ENCODE measurements around the gene ST3GAL4. TPM values are rescaled to one million over a fixed set of nuclear protein-coding genes. Genes with fewer than 3 reads are reported as not detected.

ST3GAL4 gene
- total and polyA plus RNA-seq, 3 donors from 2014 or later, result 102 to 221 (median 212) TPM

- no peak for DNase-seq
- no peaks in the 10 kb centered on the region for H3K27me3 ChIP-seq
- peak overlapping the region in 1 of 2 donors; percentile 81 for H3K27ac ChIP-seq
- peaks cover 49% of the 10 kb centered on the region for H3K4me1 ChIP-seq
- H3K4me3 ChIP-seq, result no peak overlapping the region
- TF ChIP-seq, protein P1, sequence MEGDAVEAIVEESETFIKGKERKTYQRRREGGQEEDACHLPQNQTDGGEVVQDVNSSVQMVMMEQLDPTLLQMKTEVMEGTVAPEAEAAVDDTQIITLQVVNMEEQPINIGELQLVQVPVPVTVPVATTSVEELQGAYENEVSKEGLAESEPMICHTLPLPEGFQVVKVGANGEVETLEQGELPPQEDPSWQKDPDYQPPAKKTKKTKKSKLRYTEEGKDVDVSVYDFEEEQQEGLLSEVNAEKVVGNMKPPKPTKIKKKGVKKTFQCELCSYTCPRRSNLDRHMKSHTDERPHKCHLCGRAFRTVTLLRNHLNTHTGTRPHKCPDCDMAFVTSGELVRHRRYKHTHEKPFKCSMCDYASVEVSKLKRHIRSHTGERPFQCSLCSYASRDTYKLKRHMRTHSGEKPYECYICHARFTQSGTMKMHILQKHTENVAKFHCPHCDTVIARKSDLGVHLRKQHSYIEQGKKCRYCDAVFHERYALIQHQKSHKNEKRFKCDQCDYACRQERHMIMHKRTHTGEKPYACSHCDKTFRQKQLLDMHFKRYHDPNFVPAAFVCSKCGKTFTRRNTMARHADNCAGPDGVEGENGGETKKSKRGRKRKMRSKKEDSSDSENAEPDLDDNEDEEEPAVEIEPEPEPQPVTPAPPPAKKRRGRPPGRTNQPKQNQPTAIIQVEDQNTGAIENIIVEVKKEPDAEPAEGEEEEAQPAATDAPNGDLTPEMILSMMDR (IDR thresholded peaks at IDR 0.05), result no peak
- TF ChIP-seq POLR2A (IDR thresholded peaks at IDR 0.05), result no peak
- H3K36me3 ChIP-seq (ENCODE audit: low read depth, missing control alignments), result no peaks in the 10 kb centered on the region
- WGBS, 2 donors, result 90 to 96% methylated on average over 3 of the region's 3 CpGs
- intact Hi-C loops (cut with DNase I; ENCODE audit: low total_unique reads), result no loop called here
- no peaks in the 10 kb centered on the region for H3K9me3 ChIP-seq
Measured at GRCh38 chr11:126426106-126426505, 70.6 kb downstream of the ST3GAL4 start.

DNA sequence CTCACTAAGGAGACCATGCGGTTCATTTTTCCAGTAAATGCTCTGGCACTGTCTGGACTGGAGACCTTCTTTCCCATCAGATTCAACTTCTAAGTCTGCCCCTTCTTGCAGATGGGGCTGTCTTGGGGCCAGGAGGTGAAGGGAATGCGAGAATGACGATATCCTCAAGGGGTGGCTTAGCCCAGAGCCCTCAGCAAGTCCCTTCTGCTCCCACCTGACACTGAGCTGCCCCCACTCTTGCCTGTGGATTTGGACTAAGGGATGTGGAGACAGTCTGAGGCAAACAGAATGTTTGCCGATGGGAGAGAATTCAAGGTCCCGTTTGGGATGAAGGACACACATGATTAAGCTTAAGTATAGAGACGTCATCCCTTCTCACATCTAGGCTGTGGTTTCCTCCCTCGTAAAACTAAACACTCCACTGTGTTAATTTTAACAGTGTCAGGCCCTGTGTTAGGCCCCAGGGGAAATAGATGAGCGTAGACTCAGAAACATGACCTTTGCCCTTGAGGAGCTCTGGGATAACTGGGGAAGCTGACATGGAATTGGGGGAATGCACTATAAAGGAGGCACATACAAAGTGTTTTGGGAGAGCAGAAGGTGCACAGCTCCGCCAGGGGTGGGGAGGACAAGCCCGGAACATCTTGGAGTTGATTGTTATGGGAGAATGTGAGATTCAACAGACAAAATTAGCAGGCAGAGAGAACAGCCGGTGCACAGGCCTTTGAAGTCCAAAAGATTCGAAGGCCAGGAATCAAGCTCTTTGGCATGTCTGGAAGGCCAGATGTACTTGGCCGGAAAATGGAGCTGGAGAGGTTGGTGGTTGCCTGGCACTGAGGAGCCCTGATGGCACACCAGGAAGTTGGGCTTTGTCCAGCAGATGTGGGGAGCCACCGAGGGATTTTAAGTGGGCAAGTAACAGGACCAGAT, 71.6 kb downstream of the ST3GAL4 start:
- H3K4me3 ChIP-seq, result no peak overlapping the region
- H3K27ac ChIP-seq, result peak overlapping the region; percentile 35 to 81
- H3K9me3 ChIP-seq, result no peaks in the 10 kb centered on the region
- H3K36me3 ChIP-seq (ENCODE audit: low read depth, missing control alignments), result no peaks in the 10 kb centered on the region
- 38 to 40% methylated on average over 14 of the region's 14 CpGs for WGBS, 2 donors
- H3K27me3 ChIP-seq, result no peaks in the 10 kb centered on the region
- TF ChIP-seq, protein P1 (IDR thresholded peaks at IDR 0.05), result no peak
- no peak for TF ChIP-seq POLR2A (IDR thresholded peaks at IDR 0.05)
- peak; percentile 49 for DNase-seq
- peaks cover 45% of the 10 kb centered on the region for H3K4me1 ChIP-seq
- intact Hi-C loops (cut with DNase I; ENCODE audit: low total_unique reads), result no loop called here

- intact Hi-C loops (cut with DNase I; ENCODE audit: low total_unique reads), result loop anchor here (10.0 kb wide), 1 partner anchor 116 kb away; no protein-coding TSS in a partner anchor
- Histone ChIP-seq H3K27me3 (no peaks in the 10 kb centered on the region), H3K9me3 (no peaks in the 10 kb centered on the region), H3K36me3 (ENCODE audit: low read depth, missing control alignments) (no peaks in the 10 kb centered on the region), H3K4me1 (peaks cover 29% of the 10 kb centered on the region), H3K27ac (peak overlapping the region in 1 of 2 donors; percentile 77), H3K4me3 (no peak overlapping the region)
- DNase-seq, result no peak
- TF ChIP-seq, protein P1 (IDR thresholded peaks at IDR 0.05), result no peak
- no peak for TF ChIP-seq POLR2A (IDR thresholded peaks at IDR 0.05)
- 78 to 83% methylated on average over 10 of the region's 10 CpGs for WGBS, 2 donors
Measured at GRCh38 chr11:126430581-126431335, 75.3 kb downstream of the ST3GAL4 start.

DNA sequence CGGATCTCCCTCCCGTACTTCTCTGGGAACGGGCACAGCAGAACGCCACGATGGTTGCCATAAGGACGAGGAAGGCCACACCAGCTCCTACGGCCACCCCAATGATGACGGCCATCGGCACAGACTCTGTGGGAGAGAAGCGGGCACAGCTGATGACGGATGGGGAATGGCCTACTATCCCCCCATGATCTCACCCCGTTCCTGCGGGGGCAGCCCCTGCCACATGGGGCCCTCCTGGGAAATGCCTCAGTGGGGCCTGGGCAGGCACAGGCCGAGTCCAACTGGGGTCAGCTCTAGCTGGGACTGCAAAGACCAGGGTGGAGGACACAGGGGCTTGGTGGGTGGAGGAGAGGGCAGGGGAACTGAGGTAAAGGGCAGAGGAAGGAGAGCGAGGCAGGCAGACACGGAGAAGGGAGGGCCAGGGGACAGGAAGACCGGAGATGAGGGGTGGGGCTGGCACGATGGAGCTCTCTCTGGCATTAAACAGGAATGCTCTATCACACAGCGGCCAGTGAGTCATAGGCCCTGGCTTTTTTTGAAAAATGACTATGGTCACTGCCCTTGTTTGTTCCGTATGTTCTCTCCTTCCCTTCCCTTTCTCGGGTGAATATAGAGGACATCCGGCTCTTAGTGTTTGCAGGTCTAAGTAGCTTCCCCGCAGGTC, 76.0 kb downstream of the ST3GAL4 start:
- peak; percentile 50 for DNase-seq
- H3K4me1 ChIP-seq, result peaks cover 25% of the 10 kb centered on the region
- peak overlapping the region in 1 of 2 donors; percentile 77 for H3K27ac ChIP-seq
- H3K36me3 ChIP-seq (ENCODE audit: low read depth, missing control alignments), result no peaks in the 10 kb centered on the region
- 76 to 78% methylated on average over 16 to 23 of the region's 23 CpGs for WGBS, 2 donors
- no peaks in the 10 kb centered on the region for H3K27me3 ChIP-seq
- H3K9me3 ChIP-seq, result no peaks in the 10 kb centered on the region
- H3K4me3 ChIP-seq, result no peak overlapping the region
- no peak for TF ChIP-seq POLR2A (IDR thresholded peaks at IDR 0.05)
- TF ChIP-seq, protein P1 (IDR thresholded peaks at IDR 0.05), result no peak
- intact Hi-C loops (cut with DNase I; ENCODE audit: low total_unique reads), result loop anchor here (10.0 kb wide), 1 partner anchor 117 kb away; no protein-coding TSS in a partner anchor

All from testis (tissue), 3 donors.